AG04449 (cell line): ENCODE results near the gene NAB2.
"Not testable (repeated sequence)": the region's sequence is repeated elsewhere in the genome, so short reads cannot be mapped to it uniquely, and the experiment has no call there.

ENCODE experiments used
- CTCF ChIA-PET: fragments of 350-600 bp; formaldehyde crosslinking; extraction: SDS; loops from one replicate; lab custom pipeline; 2021; ENCODE audit warnings: antibody characterized with exemption; lab: Yijun Ruan, JAX
- POLR2A ChIA-PET: fragments of 400-600, 350-600 bp; formaldehyde crosslinking; extraction: SDS; loops from one replicate; lab custom pipeline; 2020; ENCODE audit warnings: antibody characterized with exemption, inconsistent platforms; lab: Yijun Ruan, JAX
- DNase-seq: peaks from one replicate; pipeline ENCODE4 v3.0.0-alpha.2; 2010; ENCODE audit warnings: low read depth, low spot score
- H3K4me3 ChIP-seq: 2 replicates; pipeline ENCODE4 v1.5.1; 2011; ENCODE audit warnings: low read depth, mild to moderate bottlenecking, control low read depth, low read length
- CTCF ChIP-seq: IDR thresholded peaks from one replicate; pipeline ENCODE4 v1.5.1; 2011; ENCODE audit warnings: mild to moderate bottlenecking, moderate library complexity, low read length, control low read depth, inconsistent platforms; ENCODE audit not compliant: insufficient read depth; ENCODE audit errors: missing control alignments

NAB2 gene

GRCh38 chr12:57049890-57050289 lies 39.0 kb upstream of the NAB2 start, which contains the start of gene MYO1A:
TSS of gene MYO1A (minus strand) at chr12:57050129. CDS start at chr12:57048323, 1,806 bp downstream.
- DNase-seq: no peak
- no peak for TF ChIP-seq CTCF
- no peak within 1 kb of the TSS for H3K4me3 ChIP-seq
- ChIA-PET POLR2A (no interaction called here), CTCF (interaction anchor here (0.8 to 13.2 kb wide), 4 partner anchors 9 to 42 kb away, joined by 3 to 164 read pairs (median 48); partner anchors contain the start of gene ZBTB39)

- H3K4me3 ChIP-seq: no peak overlapping the region
- no peak for DNase-seq
- CTCF ChIA-PET: interaction anchor here (1.0 to 13.2 kb wide), 3 partner anchors 9 to 63 kb away, joined by 3 to 164 read pairs (median 92); partner anchors contain the start of gene ZBTB39
- POLR2A ChIA-PET: no interaction called here
- no peak for TF ChIP-seq CTCF
Observed at GRCh38 chr12:57051011-57051410, 37.9 kb upstream of the NAB2 start.

- POLR2A ChIA-PET, DNase-seq: not testable (repeated sequence)
- CTCF ChIA-PET: interaction anchor here (11.0 to 13.2 kb wide), 2 partner anchors 7 to 45 kb away, joined by 92 to 164 read pairs; partner anchors contain the start of gene ZBTB39
Observed at GRCh38 chr12:57053146-57053545, 35.8 kb upstream of the NAB2 start.

GRCh38 chr12:57053901-57054300 lies 35.0 kb upstream of the NAB2 start:
- DNase-seq, H3K4me3 ChIP-seq, POLR2A ChIA-PET: not testable (repeated sequence)
- CTCF ChIA-PET: interaction anchor here (11.0 kb wide), 1 partner anchor 46 kb away, joined by 92 read pairs; the partner anchor contains the start of gene ZBTB39

More at GRCh38 chr12:57053146-57053545, 35.8 kb upstream of the NAB2 start:
- not testable (repeated sequence) for H3K4me3 ChIP-seq

GRCh38 chr12:57055824-57056223 lies 33.1 kb upstream of the NAB2 start:
- no peak for DNase-seq
- TF ChIP-seq CTCF: no peak
- H3K4me3 ChIP-seq: no peak overlapping the region
- CTCF ChIA-PET: interaction anchor here (1.7 to 11.6 kb wide), 3 partner anchors 9 to 297 kb away, joined by 5 to 500 read pairs (median 164); partner anchors contain the start of genes MYO1A and ZBTB39
- POLR2A ChIA-PET: no interaction called here

- CTCF ChIA-PET: interaction anchor here (0.8 to 11.6 kb wide), 8 partner anchors 8 to 299 kb away, joined by 3 to 500 read pairs (median 5); partner anchors contain the start of genes MYO1A, NEMP1 and ZBTB39
- no peak for DNase-seq
Observed at GRCh38 chr12:57057067-57057751, 31.7 kb upstream of the NAB2 start.

More at GRCh38 chr12:57057067-57057751, 31.7 kb upstream of the NAB2 start:
- no peak overlapping the region for H3K4me3 ChIP-seq
- no peak for TF ChIP-seq CTCF
- POLR2A ChIA-PET: no interaction called here
